Activated T-cell treated with anti-CD3 and anti-CD28 coated beads, Interleukin-2, amount 50 U/mL, for 24 hours (primary cell): ENCODE measurements around the gene MRC2.
A peak's percentile ranks its signal among the peaks of the same experiment; 100 is the strongest.

Source experiments
- DNase-seq: peaks from one replicate; pipeline ENCODE4 v3.0.0-alpha.2; 2020
- H3K27ac Mint-ChIP-seq: 2 replicates; pipeline ENCODE4 v1.8.0; 2020; ENCODE audit warnings: mild to moderate bottlenecking, mixed read lengths
- H3K27me3 Mint-ChIP-seq: 2 replicates; pipeline ENCODE4 v1.8.0; 2020; ENCODE audit warnings: mixed read lengths
- H3K36me3 Mint-ChIP-seq: 2 replicates; pipeline ENCODE4 v1.8.0; 2020; ENCODE audit warnings: low read depth, mixed read lengths
- H3K4me1 Mint-ChIP-seq: 2 replicates; pipeline ENCODE4 v1.8.0; 2020; ENCODE audit warnings: low read depth, mixed read lengths
- H3K4me3 Mint-ChIP-seq: 2 replicates; pipeline ENCODE4 v1.8.0; 2020; ENCODE audit warnings: mild to moderate bottlenecking, moderate library complexity, mixed read lengths
- H3K9me3 Mint-ChIP-seq: 2 replicates; pipeline ENCODE4 v1.8.0; 2020; ENCODE audit warnings: mixed read lengths

Gene MRC2

DNA sequence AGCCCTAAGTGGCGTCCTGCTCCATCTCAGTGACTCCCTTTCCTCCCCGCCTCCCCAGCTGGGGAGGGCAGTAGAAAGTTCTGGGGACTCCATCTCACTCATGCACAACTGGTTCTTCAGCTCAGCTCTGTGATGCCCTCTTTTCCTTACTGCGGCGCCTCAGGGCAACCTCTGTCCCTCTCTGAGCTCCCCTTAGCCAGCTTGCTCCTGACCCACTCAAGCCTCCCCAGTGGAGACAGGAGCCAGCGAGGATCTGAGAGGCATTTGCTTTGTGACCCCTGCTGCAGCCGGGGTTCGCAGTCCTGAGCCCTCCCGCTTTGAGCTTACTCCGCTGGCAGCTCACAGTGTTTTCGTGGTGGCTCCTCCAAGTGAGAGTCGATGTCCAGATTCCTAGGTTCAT is 6.2 kb upstream of the MRC2 start:
- no peak overlapping the region for H3K4me3 Mint-ChIP-seq
- no peaks in the 10 kb centered on the region for H3K4me1 Mint-ChIP-seq

DNA sequence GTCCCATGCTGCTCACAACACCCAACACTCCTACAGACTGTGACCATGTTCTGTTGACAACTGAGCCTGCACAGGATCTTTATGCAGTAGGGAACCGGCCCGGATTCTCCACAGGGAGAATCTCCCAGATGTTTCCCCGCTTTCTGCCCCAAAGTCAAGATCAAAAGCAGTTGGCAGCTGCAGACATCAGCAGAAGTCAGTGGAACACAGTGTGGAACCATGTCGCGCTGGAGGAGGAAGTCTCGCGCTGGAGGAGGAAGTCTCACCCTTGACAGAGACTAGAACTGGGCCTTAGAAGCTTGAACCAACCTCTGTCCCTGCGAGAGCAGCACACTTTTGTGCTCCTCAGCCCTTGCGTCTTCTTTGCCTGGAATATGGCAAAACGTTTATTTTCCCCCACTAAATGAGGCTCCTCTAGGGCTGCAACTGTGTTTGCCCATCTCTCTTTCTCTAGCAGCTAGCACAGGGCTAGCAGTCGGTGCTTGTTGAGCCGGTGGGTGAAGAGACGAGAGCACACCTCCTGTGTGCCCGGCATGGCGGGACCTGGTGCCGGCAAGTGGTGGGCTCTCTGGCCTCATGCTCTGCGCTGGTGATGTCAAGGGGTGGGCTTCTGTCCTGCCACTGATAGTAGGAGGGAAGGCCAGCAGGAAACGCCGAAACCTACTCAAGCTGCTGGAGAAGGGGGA is 2.1 kb upstream of the MRC2 start:
- H3K4me3 Mint-ChIP-seq: no peak overlapping the region
- H3K27ac Mint-ChIP-seq: no peak overlapping the region
- DNase-seq: no peak
- peaks cover 7% of the 10 kb centered on the region for H3K36me3 Mint-ChIP-seq
- peaks cover 16% of the 10 kb centered on the region for H3K4me1 Mint-ChIP-seq
- H3K27me3 Mint-ChIP-seq: peaks cover 32% of the 10 kb centered on the region
- no peaks in the 10 kb centered on the region for H3K9me3 Mint-ChIP-seq

More for the DNA sequence above, 6.2 kb upstream of the MRC2 start:
- peaks cover 8% of the 10 kb centered on the region for H3K27me3 Mint-ChIP-seq
- H3K27ac Mint-ChIP-seq: no peak overlapping the region
- no peak for DNase-seq
- H3K36me3 Mint-ChIP-seq: peaks cover 8% of the 10 kb centered on the region
- H3K9me3 Mint-ChIP-seq: no peaks in the 10 kb centered on the region

DNA sequence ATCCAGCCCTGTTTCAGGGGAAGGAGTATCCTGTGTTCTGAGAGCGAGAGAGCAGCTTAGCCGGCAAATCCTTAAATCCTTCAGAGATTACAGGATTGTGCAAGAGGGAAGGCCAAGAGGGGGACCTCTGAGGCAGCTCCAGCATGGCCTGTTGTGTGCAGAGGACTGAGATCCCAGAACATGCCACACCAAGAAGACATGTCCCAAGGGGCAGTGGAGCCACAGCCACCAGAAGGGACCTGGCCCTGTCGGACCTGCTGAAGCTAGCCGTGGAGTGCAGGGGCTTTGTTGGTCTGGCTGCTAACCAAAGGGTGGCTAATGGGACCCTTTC is 1.6 kb upstream of the MRC2 start:
- H3K36me3 Mint-ChIP-seq: peaks cover 7% of the 10 kb centered on the region
- DNase-seq: no peak
- peaks cover 16% of the 10 kb centered on the region for H3K4me1 Mint-ChIP-seq
- H3K27me3 Mint-ChIP-seq: peaks cover 34% of the 10 kb centered on the region
- no peak overlapping the region for H3K27ac Mint-ChIP-seq
- peak overlapping the region; percentile 18 for H3K4me3 Mint-ChIP-seq
- H3K9me3 Mint-ChIP-seq: no peaks in the 10 kb centered on the region

DNA sequence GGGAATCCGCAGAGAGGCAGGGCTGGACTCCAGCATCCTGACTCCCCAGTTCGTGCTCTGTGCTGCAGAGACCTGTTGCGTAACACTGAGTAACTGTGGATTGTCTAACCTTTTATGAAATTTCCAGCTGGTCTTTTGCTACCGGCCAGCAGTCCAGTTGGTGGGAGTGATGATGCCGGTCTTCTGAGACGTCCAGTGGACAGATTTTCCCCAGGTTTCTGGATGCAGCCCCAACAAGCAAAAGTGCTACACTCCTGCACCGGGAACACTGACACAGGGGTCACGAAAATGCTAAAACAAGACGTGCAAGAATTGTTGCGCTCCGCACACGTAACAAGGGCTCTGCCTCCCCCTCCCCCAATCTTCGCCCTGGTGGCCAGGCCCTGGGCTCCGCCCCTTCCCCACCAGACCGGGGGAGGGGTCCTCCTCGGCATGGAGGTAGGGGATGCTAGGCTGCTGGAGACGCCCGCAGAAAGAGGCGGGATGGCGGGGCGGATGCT is 701 bp upstream of the MRC2 start:
- H3K27ac Mint-ChIP-seq: no peak overlapping the region
- H3K9me3 Mint-ChIP-seq: no peaks in the 10 kb centered on the region
- peaks cover 16% of the 10 kb centered on the region for H3K4me1 Mint-ChIP-seq
- peak; percentile 43 for DNase-seq
- peak overlapping the region; percentile 84 for H3K4me3 Mint-ChIP-seq
- peaks cover 38% of the 10 kb centered on the region for H3K27me3 Mint-ChIP-seq
- H3K36me3 Mint-ChIP-seq: peaks cover 7% of the 10 kb centered on the region

DNA sequence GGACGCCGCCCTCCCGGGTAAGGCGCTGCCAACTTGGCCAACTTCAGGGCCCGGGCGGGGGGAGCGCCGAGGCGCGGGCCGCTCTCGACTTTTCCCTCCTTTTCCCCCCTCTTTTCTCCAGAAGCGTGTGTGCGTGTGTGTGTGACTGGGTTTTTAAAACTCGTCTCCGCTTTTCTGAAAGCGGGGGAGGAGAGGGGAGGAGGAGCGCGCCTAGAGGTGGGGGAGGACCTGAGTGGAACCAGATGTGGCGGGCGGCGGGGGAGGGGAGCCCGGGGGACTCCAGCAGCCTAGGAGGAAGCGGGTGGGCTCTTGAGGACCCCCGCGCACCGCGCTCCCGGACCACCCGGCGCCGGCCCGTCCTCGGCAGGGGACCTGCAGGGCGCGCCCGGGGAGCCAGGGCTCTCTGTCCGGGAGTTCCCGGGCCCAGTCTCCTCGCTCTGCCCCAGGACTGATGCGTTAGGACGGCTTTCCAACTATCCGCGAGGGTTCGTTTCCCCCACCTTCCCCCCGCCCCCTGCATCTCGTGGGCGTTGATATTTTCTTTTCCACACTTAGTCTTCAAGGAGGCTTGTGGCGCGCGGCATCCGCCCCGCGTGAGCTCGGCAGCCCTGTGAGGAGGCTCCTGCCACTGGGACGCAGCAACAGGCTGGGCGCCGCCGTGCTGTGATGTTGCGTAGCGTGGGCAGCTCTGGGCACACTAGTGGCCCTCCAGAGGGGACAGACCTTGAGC is 599 bp downstream of the MRC2 start:
- Mint-ChIP-seq H3K4me1 (peaks cover 16% of the 10 kb centered on the region), H3K27ac (peak overlapping the region; percentile 79), H3K4me3 (peak overlapping the region; percentile 84), H3K36me3 (peaks cover 7% of the 10 kb centered on the region), H3K9me3 (no peaks in the 10 kb centered on the region), H3K27me3 (peaks cover 45% of the 10 kb centered on the region)
- peak; percentile 73 for DNase-seq

DNA sequence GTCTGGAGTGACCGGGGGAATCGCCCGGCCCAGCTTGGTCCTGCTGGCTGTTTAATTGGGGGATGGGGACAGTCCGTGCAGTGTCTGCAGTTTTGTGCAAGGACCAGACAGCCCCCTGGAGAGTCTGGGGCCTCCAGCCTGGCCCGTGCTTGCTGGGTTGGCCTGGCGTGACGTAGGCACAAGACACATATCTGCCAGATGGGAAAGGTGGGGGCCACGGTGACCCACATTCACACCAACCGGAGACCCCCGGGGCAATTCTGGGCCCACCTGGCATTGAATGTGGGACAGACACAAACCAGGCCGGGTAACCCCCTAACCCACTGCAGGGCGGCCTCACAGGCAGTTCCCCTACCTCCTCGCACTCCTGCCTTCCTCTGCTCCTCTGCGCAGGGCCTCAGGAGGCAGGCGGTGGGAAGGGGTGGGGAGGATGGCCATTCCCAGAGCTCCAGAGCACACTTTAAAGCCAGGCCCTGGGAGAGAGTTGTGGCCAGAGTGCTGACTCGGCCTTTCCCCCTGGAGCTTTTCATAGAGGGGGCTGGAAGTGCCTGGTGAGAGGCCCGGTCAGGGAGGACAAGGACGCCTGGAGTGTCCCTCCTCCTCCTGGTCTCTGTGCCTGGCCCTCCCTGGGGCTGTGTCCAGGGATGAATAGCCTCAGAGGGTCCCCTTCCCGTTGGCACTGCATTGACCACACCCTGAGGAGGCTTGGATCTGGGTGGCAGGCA is 1.5 kb downstream of the MRC2 start:
- H3K27me3 Mint-ChIP-seq: peaks cover 45% of the 10 kb centered on the region
- peaks cover 4% of the 10 kb centered on the region for H3K36me3 Mint-ChIP-seq
- H3K9me3 Mint-ChIP-seq: no peaks in the 10 kb centered on the region
- peaks cover 16% of the 10 kb centered on the region for H3K4me1 Mint-ChIP-seq
- H3K27ac Mint-ChIP-seq: peak overlapping the region; percentile 79
- H3K4me3 Mint-ChIP-seq: peak overlapping the region; percentile 84
- DNase-seq: no peak

DNA sequence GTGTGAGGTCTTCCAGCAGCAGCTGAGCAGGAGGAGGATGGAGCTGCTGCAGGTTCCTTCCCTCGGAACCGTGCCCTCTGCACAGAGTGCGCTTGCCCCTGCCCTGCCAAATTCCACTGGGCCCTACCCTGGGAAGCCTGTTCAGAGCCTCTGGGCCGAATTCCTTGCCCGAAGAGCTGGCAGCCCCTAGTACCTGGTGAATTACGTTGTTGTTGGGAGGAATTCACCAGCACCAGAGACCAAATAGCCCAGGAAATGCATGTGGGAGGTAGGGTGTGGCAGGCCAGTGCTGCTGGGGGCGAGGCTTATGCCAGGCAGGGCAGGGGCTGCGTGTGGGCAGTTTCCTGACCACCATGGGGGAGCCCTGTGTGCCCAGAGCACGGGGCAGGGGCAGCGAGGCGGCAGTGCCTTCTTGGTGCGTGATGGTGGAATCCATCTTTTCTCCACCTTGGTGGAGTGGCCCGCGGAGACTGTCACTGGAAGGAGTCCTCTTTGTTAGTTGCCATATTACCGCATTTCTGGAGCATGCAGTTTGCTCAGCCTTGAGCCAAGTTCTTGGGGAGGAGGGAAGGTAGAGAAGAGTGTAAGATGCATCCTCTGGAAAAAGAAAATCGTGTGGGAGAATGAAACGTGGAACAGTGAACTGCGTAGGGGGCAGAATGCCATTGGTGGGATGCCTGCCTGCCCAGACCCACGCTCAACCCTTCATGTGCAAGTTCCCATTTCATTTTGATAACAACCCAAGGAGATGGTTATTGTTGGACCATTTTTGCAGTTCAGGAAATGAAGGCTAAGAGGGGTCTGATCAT is 2.3 kb downstream of the MRC2 start:
- H3K27me3 Mint-ChIP-seq: peaks cover 45% of the 10 kb centered on the region
- H3K36me3 Mint-ChIP-seq: peaks cover 3% of the 10 kb centered on the region
- peaks cover 16% of the 10 kb centered on the region for H3K4me1 Mint-ChIP-seq
- H3K4me3 Mint-ChIP-seq: no peak overlapping the region
- no peak overlapping the region for H3K27ac Mint-ChIP-seq
- no peak for DNase-seq
- no peaks in the 10 kb centered on the region for H3K9me3 Mint-ChIP-seq

DNA sequence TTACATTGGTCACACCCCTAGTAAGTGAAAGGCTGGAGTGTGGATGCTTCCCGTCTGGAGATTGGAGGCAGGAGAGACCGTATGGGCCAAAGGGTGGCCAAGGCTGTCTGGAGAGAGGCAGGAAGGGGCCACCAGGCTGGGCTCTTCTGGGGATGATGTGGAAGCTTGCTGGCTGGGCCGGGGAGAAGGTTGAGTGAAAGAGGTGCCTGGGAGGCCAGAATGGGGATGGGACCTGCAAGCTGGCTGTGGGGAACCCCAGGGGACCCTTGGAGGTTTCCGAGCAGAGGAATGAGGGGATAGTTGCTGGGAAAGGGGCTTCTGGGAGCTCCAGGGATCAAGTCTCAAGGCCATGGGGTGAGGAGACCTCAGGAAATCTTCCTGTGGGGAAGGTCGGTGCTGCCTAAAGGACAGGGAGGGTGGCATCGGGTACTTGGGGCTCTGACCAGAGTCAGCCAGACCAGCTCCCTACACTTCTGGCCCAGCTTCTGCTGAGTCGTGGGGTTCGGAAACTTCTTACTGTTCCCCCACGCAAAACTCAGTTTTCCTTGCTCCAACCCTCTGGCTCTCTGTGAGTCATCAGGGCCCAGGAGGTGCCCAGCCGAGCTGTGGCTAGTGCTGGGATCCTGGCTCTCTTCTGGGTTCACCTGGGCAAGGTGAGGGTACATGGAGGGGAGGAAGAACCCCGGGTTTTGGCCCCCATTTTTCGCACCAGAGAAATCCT is 3.1 kb downstream of the MRC2 start:
- peaks cover 3% of the 10 kb centered on the region for H3K36me3 Mint-ChIP-seq
- no peak for DNase-seq
- H3K4me1 Mint-ChIP-seq: peaks cover 16% of the 10 kb centered on the region
- no peaks in the 10 kb centered on the region for H3K9me3 Mint-ChIP-seq
- no peak overlapping the region for H3K27ac Mint-ChIP-seq
- H3K4me3 Mint-ChIP-seq: no peak overlapping the region
- peaks cover 43% of the 10 kb centered on the region for H3K27me3 Mint-ChIP-seq

GRCh38 chr17:62631086-62631935 is 3.8 kb downstream of the MRC2 start:
- Mint-ChIP-seq H3K27me3 (peaks cover 36% of the 10 kb centered on the region), H3K9me3 (no peaks in the 10 kb centered on the region), H3K4me3 (no peak overlapping the region), H3K27ac (no peak overlapping the region), H3K4me1 (peaks cover 16% of the 10 kb centered on the region), H3K36me3 (peaks cover 3% of the 10 kb centered on the region)
- DNase-seq: no peak

- Mint-ChIP-seq H3K9me3 (no peaks in the 10 kb centered on the region), H3K4me3 (no peak overlapping the region), H3K27ac (no peak overlapping the region)
Observed at GRCh38 chr17:62631936-62632924, 4.8 kb downstream of the MRC2 start.

GRCh38 chr17:62637809-62638208 is 10.3 kb downstream of the MRC2 start:
- peak; percentile 21 for DNase-seq
- Mint-ChIP-seq H3K4me3 (no peak overlapping the region), H3K27ac (no peak overlapping the region), H3K4me1 (peaks cover 3% of the 10 kb centered on the region), H3K27me3 (peaks cover 17% of the 10 kb centered on the region), H3K9me3 (no peaks in the 10 kb centered on the region), H3K36me3 (no peaks in the 10 kb centered on the region)

More at GRCh38 chr17:62631936-62632924, 4.8 kb downstream of the MRC2 start:
- H3K36me3 Mint-ChIP-seq: peaks cover 3% of the 10 kb centered on the region
- H3K4me1 Mint-ChIP-seq: peaks cover 10% of the 10 kb centered on the region
- DNase-seq: no peak
- H3K27me3 Mint-ChIP-seq: peaks cover 31% of the 10 kb centered on the region

DNA sequence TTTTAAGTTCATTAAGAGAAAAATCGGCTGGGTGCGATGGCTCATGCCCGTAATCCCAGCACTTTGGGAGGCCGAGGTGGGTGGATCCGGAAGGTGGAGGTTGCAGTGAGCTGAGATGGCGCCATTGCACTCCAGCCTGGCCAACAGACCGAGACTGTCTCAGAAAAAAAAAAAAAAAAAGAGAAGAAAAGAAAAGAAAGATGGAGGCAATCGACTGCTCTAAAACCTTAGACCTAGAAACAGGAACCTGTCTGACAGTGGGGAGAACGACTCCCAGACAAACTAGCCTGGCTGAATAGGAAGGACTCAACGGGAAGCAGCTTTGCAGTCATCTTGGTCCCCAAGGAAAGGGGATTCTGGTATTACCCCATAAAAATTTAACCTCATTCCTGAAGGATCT is 13.7 kb downstream of the MRC2 start:
- H3K9me3 Mint-ChIP-seq: no peaks in the 10 kb centered on the region
- H3K4me3 Mint-ChIP-seq: no peak overlapping the region
- H3K4me1 Mint-ChIP-seq: peaks cover 8% of the 10 kb centered on the region
- H3K27me3 Mint-ChIP-seq: peaks cover 25% of the 10 kb centered on the region
- H3K27ac Mint-ChIP-seq: no peak overlapping the region
- DNase-seq: no peak
- no peaks in the 10 kb centered on the region for H3K36me3 Mint-ChIP-seq
